ENCODE measurements around the gene RAB33A. TPM values are rescaled to one million over a fixed set of nuclear protein-coding genes. Genes with fewer than 3 reads are reported as not detected.

Gene RAB33A
- total and polyA plus RNA-seq, 2 of the 4 experiments (the other 2 are of a cell fraction): 1.6 to 1.8 TPM

DNA sequence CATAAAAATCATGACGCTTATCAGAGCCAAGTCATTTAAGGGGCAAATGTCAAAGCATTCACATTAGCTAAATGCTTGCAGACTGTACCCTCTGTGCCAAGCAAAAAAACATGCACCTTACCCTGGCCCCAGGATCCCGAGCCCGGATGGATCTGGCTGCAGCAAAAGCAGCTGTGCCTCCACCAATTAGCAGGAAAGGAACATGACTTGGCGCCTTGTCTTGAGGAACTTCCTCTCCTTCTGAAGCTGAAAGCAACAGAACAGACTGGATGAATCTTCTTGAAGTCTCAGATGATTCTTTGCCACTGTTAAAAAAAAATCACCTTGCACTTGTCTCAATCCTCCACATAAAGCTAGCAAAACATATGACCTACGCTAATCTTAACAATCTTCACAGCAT lies 24.1 kb upstream of the RAB33A start:
- no peak for ATAC-seq (ENCODE audit: low read depth)
- H3K4me1 ChIP-seq (ENCODE audit: control insufficient read depth, insufficient read depth, low read length): no peaks in the 10 kb centered on the region
- H3K56ac ChIP-seq (ENCODE audit: extremely low read depth, insufficient read depth, low read length): no peak overlapping the region
- dilution Hi-C loops (cut with HindIII; ENCODE audit: low sequenced_read_pairs, unreplicated experiment): no loop called here
- no peaks in the 10 kb centered on the region for H3K9me3 ChIP-seq (ENCODE audit: control insufficient read depth, insufficient read depth, low read length)
- no peak overlapping the region for H3K4ac ChIP-seq (ENCODE audit: low read depth, low read length)
- CTCF ChIA-PET: no interaction called here
- no peak overlapping the region for H4K91ac ChIP-seq (ENCODE audit: insufficient read depth, low read depth, low read length)
- no CpG with 5 or more reads among the region's 5 CpGs for WGBS, 2 experiments (ENCODE audit: extremely low coverage in 2 of 2, insufficient read length in 1 of 2)
- H2BK120ac ChIP-seq (ENCODE audit: low read depth, low read length): no peak overlapping the region
- H3K23ac ChIP-seq (ENCODE audit: low read depth, low read length): no peak overlapping the region
- H3K14ac ChIP-seq (replicated peaks; ENCODE audit: low read depth, low read length): no peak overlapping the region
- no TSS peak for BruUV-seq (replicated peaks)
- H3K27me3 ChIP-seq (ENCODE audit: control insufficient read depth, insufficient read depth, low read length): no peaks in the 10 kb centered on the region
- H2AK9ac ChIP-seq (replicated peaks; ENCODE audit: low read depth, low read length, poor library complexity): no peak overlapping the region
- no peak overlapping the region for H2AK5ac ChIP-seq (ENCODE audit: low read depth, low read length)
- in situ Hi-C loops (cut with MboI; ENCODE audit: low sequenced_read_pairs): no loop called here
- H4K5ac ChIP-seq (ENCODE audit: low read depth, low read length): no peak overlapping the region
- no peak overlapping the region for H3K4me3 ChIP-seq (ENCODE audit: insufficient read depth, low read depth, low read length)
- no peaks in the 10 kb centered on the region; the same call in 1 of the 2 replicates for H3K9me1 ChIP-seq (ENCODE audit: insufficient read depth, low read length)
- intact Hi-C loops (cut with micrococcal nuclease): no loop called here
- no peaks in the 10 kb centered on the region; a peak in 1 of 4 replicates for H3K79me1 ChIP-seq (ENCODE audit: low read depth in 1 of 2, low read length in 2 of 2)
- TF ChIP-seq, protein P1, sequence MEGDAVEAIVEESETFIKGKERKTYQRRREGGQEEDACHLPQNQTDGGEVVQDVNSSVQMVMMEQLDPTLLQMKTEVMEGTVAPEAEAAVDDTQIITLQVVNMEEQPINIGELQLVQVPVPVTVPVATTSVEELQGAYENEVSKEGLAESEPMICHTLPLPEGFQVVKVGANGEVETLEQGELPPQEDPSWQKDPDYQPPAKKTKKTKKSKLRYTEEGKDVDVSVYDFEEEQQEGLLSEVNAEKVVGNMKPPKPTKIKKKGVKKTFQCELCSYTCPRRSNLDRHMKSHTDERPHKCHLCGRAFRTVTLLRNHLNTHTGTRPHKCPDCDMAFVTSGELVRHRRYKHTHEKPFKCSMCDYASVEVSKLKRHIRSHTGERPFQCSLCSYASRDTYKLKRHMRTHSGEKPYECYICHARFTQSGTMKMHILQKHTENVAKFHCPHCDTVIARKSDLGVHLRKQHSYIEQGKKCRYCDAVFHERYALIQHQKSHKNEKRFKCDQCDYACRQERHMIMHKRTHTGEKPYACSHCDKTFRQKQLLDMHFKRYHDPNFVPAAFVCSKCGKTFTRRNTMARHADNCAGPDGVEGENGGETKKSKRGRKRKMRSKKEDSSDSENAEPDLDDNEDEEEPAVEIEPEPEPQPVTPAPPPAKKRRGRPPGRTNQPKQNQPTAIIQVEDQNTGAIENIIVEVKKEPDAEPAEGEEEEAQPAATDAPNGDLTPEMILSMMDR (conservative IDR thresholded peaks at IDR 0.05; ENCODE audit: low read depth, low read length): no peak
- TF ChIP-seq, protein P2, sequence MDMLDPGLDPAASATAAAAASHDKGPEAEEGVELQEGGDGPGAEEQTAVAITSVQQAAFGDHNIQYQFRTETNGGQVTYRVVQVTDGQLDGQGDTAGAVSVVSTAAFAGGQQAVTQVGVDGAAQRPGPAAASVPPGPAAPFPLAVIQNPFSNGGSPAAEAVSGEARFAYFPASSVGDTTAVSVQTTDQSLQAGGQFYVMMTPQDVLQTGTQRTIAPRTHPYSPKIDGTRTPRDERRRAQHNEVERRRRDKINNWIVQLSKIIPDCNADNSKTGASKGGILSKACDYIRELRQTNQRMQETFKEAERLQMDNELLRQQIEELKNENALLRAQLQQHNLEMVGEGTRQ (IDR thresholded peaks at IDR 0.05; ENCODE audit: low read depth, low read length): no peak
- TF ChIP-seq RAD21 (IDR thresholded peaks at IDR 0.05; ENCODE audit: low read length): no peak
- no peak overlapping the region for H3K18ac ChIP-seq (ENCODE audit: low read depth, low read length)
- H2BK20ac ChIP-seq (ENCODE audit: low read depth, low read length): no peak overlapping the region
- H3K4me2 ChIP-seq (ENCODE audit: low read depth, low read length): no peak overlapping the region
- H4K20me1 ChIP-seq (ENCODE audit: insufficient read depth, low read length): no peaks in the 10 kb centered on the region; the same call in 1 of the 2 replicates
- H3K36me3 ChIP-seq (ENCODE audit: control insufficient read depth, insufficient read depth, low read length): 0 out of 2 replicates have a peak, but pooled peaks cover 2% of the 10 kb centered on the region
- no peak overlapping the region for H3K27ac ChIP-seq (ENCODE audit: insufficient read depth, low read length)
- POLR2A ChIA-PET (ENCODE audit: unreplicated experiment): no interaction called here
- H2BK15ac ChIP-seq (ENCODE audit: low read depth, low read length): no peak overlapping the region
- no peak overlapping the region for H2BK5ac ChIP-seq (ENCODE audit: low read depth, low read length, poor library complexity, severe bottlenecking)
- DNase-seq: no peak
- H4K8ac ChIP-seq (ENCODE audit: low read depth in 2 of 2, low read length in 2 of 2): no peak overlapping the region
- H3K9ac ChIP-seq (ENCODE audit: low read depth, low read length): no peak overlapping the region
- no peak overlapping the region for H2AFZ ChIP-seq (replicated peaks; ENCODE audit: low read length, poor library complexity)

Data from IMR-90 (cell line).